Lung (tissue), 12 donors: ENCODE data around the gene DUSP28. TPM values are rescaled to one million over a fixed set of nuclear protein-coding genes. Genes with fewer than 3 reads are reported as not detected.

Experiments
- ATAC-seq: fragments of 200-7000 bp; cut with Tn5 transposase; one replicate; pipeline ENCODE4 v1.9.1; 2020; ENCODE audit warnings: moderate number of reproducible peaks; ENCODE audit not compliant: insufficient read depth, low FRiP score
- DNase-seq, 3 donors: peaks; one replicate each; pipeline ENCODE4 v3.0.0-alpha.2; 2013 to 2017
- H3K27ac ChIP-seq, 2 donors: one replicate each; pipeline ENCODE4 v1.5.1; 2013; ENCODE audit warnings: mild to moderate bottlenecking in 2 of 2, moderate library complexity in 2 of 2, control low read depth in 1 of 2, inconsistent platforms in 1 of 2, low read depth in 1 of 2, low read length in 1 of 2
- H3K27me3 ChIP-seq, 3 donors: one replicate each; pipeline ENCODE4 v1.5.1; 2013; ENCODE audit warnings: low read length in 2 of 3; ENCODE audit not compliant: control insufficient read depth in 3 of 3, insufficient read depth in 3 of 3
- H3K36me3 ChIP-seq, 4 donors: one replicate each; pipeline ENCODE4 v1.5.1; 2013; ENCODE audit warnings: low read length in 4 of 4, mild to moderate bottlenecking in 1 of 4, moderate library complexity in 1 of 4; ENCODE audit not compliant: control insufficient read depth in 4 of 4, insufficient read depth in 4 of 4
- H3K4me1 ChIP-seq, 5 donors: one replicate each; pipeline ENCODE4 v1.5.1; 2013; ENCODE audit warnings: low read length in 5 of 5, mild to moderate bottlenecking in 2 of 5, moderate library complexity in 1 of 5; ENCODE audit not compliant: control insufficient read depth in 5 of 5, insufficient read depth in 5 of 5
- H3K4me3 ChIP-seq: one replicate; pipeline ENCODE4 v1.5.1; 2013; ENCODE audit warnings: mild to moderate bottlenecking, control low read depth, moderate library complexity
- H3K9ac ChIP-seq, 2 donors: one replicate each; pipeline ENCODE4 v1.5.1; 2013; ENCODE audit warnings: low read length in 2 of 2, control low read depth in 1 of 2; ENCODE audit not compliant: insufficient read depth in 1 of 2
- H3K9me3 ChIP-seq, 4 donors: one replicate each; pipeline ENCODE4 v1.5.1; 2013; ENCODE audit warnings: low read length in 3 of 4, mild to moderate bottlenecking in 1 of 4, moderate library complexity in 1 of 4; ENCODE audit not compliant: control insufficient read depth in 4 of 4, insufficient read depth in 3 of 4
- WGBS, 2 donors: extraction: QIAGEN DNeasy Blood & Tissue Kit; methylation state at CpG; one replicate each; pipeline ENCODE4 v1.1.7; 2013; 5-methylcytosine and 5-hydroxymethylcytosine counted together
- polyA plus RNA-seq, 2 donors: library from polyadenylated mRNA; stranded (reverse); fragments of 200-250 nt; gene quantifications; one replicate each; pipeline ENCODE4 v1.2.1, GENCODE V29; 2013
- total RNA-seq, 2 donors: library from RNA; depleted of rRNA in 1 of 2; stranded (reverse); fragments of >200 nt in 1 of 2; gene quantifications; one replicate each; pipeline ENCODE4 v1.2.1, GENCODE V29; 2014 to 2021
- TF ChIP-seq, protein P1 (sequence below): IDR thresholded peaks from 2 replicates; pipeline ENCODE4 v1.5.1; 2012; ENCODE audit warnings: mild to moderate bottlenecking; ENCODE audit errors: control extremely low read depth, extremely low read depth
- donor health status: control.
- donor health status: control.
- donor health status: Bipolar disorder and iron deficiency.
- donor health status: healthy.
- donor health status: DM: yes; HTN: yes; CAD: no.

DUSP28 gene
- total and polyA plus RNA-seq, 4 donors: 2.8 to 7.7 (median 5.2) TPM

DNA sequence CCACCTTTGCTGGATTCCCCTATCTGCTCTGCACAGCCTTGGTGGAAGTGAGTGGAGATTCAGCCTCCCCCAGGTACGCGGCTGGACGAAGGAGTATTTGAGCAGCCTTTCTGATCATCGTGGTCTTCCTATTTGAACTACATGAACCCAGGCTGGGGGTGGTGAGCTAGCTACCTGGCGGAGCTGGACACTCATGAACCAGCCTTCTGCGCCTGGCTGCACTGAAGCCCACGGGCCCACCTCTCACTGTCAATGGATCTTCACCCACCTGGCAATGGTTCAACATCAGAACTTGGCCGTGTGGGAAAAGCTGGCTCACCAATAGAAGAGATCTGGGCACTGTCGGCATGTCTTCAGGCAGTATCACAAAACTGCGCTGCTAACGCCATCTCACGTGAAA, 37.8 kb upstream of the DUSP28 start:
- peaks cover 0 to 12% (median 8%) of the 10 kb centered on the region in 4 donors for H3K36me3 ChIP-seq
- no peak overlapping the region for H3K4me3 ChIP-seq
- H3K4me1 ChIP-seq: peaks cover 0 to 13% (median 3%) of the 10 kb centered on the region in 5 donors
- H3K9ac ChIP-seq: no peak overlapping the region
- H3K9me3 ChIP-seq: peaks cover 0 to 8% (median under 1%) of the 10 kb centered on the region in 4 donors
- peaks cover 0 to 11% (median 5%) of the 10 kb centered on the region in 3 donors for H3K27me3 ChIP-seq
- 97% methylated on average over 12 of the region's 12 CpGs for WGBS, 2 donors
- H3K27ac ChIP-seq: no peak overlapping the region
- no peak for DNase-seq
- no peak for ATAC-seq
- TF ChIP-seq, protein P1, sequence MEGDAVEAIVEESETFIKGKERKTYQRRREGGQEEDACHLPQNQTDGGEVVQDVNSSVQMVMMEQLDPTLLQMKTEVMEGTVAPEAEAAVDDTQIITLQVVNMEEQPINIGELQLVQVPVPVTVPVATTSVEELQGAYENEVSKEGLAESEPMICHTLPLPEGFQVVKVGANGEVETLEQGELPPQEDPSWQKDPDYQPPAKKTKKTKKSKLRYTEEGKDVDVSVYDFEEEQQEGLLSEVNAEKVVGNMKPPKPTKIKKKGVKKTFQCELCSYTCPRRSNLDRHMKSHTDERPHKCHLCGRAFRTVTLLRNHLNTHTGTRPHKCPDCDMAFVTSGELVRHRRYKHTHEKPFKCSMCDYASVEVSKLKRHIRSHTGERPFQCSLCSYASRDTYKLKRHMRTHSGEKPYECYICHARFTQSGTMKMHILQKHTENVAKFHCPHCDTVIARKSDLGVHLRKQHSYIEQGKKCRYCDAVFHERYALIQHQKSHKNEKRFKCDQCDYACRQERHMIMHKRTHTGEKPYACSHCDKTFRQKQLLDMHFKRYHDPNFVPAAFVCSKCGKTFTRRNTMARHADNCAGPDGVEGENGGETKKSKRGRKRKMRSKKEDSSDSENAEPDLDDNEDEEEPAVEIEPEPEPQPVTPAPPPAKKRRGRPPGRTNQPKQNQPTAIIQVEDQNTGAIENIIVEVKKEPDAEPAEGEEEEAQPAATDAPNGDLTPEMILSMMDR: no peak

DNA sequence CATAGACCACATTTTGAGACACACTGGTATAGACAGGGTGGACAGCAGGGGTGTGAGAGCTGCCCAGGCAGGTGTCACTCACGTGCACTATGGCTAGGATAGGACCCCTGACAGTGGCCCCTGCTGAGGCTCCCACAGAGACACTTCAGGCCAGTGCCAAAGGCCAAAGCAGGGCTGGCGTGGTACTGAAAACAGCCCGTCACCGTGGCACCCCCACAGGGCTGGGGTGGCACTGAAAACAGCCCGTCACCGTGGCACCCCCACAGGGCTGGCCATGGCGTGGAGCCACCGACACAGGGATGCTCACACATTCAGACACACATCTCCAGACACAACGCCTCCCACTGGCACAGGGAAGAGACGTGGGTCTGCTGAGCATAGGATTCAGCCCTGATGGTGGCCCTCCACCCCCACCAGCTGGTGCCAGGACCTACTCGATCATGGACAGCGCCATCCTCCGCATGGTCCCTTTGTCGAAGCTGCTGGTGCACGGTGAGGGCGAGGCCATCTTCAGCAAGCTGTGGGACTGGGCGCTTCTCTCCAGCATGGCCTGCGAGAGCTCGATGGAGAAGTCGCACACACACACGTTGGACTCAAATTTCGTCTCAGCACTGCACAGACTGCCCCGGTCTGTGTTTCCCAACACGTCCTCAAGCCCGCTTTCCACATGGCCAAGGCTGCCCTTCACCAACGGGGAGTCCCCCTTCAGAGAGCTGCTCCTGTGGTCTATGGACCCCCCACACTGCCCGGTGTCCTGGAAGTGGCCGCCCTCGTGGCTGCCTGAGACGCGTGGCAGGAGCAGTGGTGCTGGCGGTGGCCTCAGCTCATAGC, 36.5 kb upstream of the DUSP28 start:
- Histone ChIP-seq H3K27me3 (peaks cover 0 to 11% (median 5%) of the 10 kb centered on the region in 3 donors), H3K36me3 (peaks cover 0 to 16% (median 8%) of the 10 kb centered on the region in 4 donors), H3K4me3 (no peak overlapping the region), H3K9me3 (peaks cover 0 to 8% (median under 1%) of the 10 kb centered on the region in 4 donors), H3K4me1 (peaks cover 0 to 13% (median 3%) of the 10 kb centered on the region in 5 donors), H3K27ac (no peak overlapping the region), H3K9ac (no peak overlapping the region)
- DNase-seq: no peak
- TF ChIP-seq, protein P1: no peak
- no peak for ATAC-seq
- 97 to 98% methylated on average over 32 of the region's 32 CpGs for WGBS, 2 donors

DNA sequence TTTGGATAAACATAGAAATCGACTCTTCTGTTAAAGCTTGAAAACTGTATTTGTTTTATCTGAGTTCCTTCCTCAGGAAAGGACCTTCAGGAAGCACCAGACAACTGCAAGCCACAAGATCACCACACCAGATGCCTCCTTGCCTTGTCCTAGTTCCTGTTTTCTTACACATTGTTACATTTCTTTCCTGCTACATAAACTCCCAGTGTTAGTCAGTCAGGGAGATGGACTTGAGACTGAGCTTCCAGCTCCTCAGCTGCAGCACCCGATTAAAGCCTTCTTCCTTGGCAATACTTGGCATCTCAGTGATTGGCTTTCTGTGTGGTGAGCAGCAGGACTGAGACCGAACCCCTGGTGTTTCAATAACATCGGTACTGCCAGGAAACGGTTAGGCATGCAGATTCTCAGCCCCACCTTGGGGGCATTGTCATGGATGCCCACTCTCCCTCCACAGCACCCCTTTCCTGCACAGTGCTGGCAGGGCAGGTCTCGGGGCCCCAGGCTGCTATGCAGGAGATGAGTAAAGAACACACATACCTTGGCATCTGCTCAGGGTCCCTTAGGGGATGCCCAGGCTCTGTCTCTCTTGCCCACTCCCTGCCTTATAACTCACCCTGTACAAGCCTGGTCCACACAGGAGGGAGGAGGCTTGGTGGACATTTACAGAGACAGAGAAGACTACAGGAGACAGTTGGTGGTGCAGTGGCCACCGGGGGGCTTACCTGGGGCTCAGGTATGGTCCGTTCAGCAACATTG, 35.0 kb upstream of the DUSP28 start:
- Histone ChIP-seq H3K9ac (no peak overlapping the region), H3K4me3 (no peak overlapping the region), H3K9me3 (peaks cover 0 to 8% (median under 1%) of the 10 kb centered on the region in 4 donors), H3K4me1 (peaks cover 0 to 3% (median 3%) of the 10 kb centered on the region in 5 donors), H3K36me3 (peaks cover 0 to 22% (median 8%) of the 10 kb centered on the region in 4 donors), H3K27me3 (peaks cover 0 to 8% (median 5%) of the 10 kb centered on the region in 3 donors), H3K27ac (no peak overlapping the region)
- ATAC-seq (no peak), DNase-seq (no peak)
- TF ChIP-seq, protein P1: no peak
- 78 to 90% methylated on average over 8 of the region's 8 CpGs for WGBS, 2 donors
